ENCODE measurements around the gene CAPN13. TPM values are rescaled to one million over a fixed set of nuclear protein-coding genes. Genes with fewer than 3 reads are reported as not detected.

CAPN13 gene
- polyA plus RNA-seq (2011; rRNA removed): not detected in 2 replicates
- polyA minus RNA-seq (2011; rRNA and poly(A)+ RNA removed): not detected in 2 replicates

GRCh38 chr2:30807249-30807648 is at the start of gene CAPN13:
CAPN13 (minus strand) TSS chr2:30807446; CDS start chr2:30787325, 20,121 bp downstream.
- ChIA-PET CTCF (no interaction called here), POLR2A (no interaction called here)
- H3K4me3 ChIP-seq (ENCODE audit: low read depth, low read length): no peak within 1 kb of the TSS
- no peaks in the 10 kb centered on the region for H3K36me3 ChIP-seq (ENCODE audit: control insufficient read depth, insufficient read depth, low read length)
- H3K27me3 ChIP-seq (ENCODE audit: control insufficient read depth, insufficient read depth, low read length): no peaks in the 10 kb centered on the region; the same call in 1 of the 2 replicates
- no peak for TF ChIP-seq CTCF (IDR thresholded peaks at IDR 0.05; ENCODE audit: insufficient read depth, low read depth, low read length)
- no peak for DNase-seq (ENCODE audit: low read depth)

GRCh38 chr2:30847841-30848240 is 40.6 kb upstream of the CAPN13 start:
- ChIA-PET POLR2A (no interaction called here), CTCF (interaction anchor here (0.7 to 1.0 kb wide), 2 partner anchors 134 to 322 kb away, joined by 3 read pairs; no protein-coding TSS in a partner anchor)
- TF ChIP-seq CTCF (IDR thresholded peaks at IDR 0.05; ENCODE audit: insufficient read depth, low read depth, low read length): no peak
- no peaks in the 10 kb centered on the region for H3K36me3 ChIP-seq (ENCODE audit: control insufficient read depth, insufficient read depth, low read length)
- no peak overlapping the region for H3K4me3 ChIP-seq (ENCODE audit: low read depth, low read length)
- H3K27me3 ChIP-seq (ENCODE audit: control insufficient read depth, insufficient read depth, low read length): no peaks in the 10 kb centered on the region
- no peak for DNase-seq (ENCODE audit: low read depth)

- ChIA-PET POLR2A (no interaction called here), CTCF (interaction anchor here (1.0 kb wide), 1 partner anchor 133 kb away, joined by 3 read pairs; no protein-coding TSS in a partner anchor)
- H3K4me3 ChIP-seq (ENCODE audit: low read depth, low read length): no peak overlapping the region
- H3K27me3 ChIP-seq (ENCODE audit: control insufficient read depth, insufficient read depth, low read length): no peaks in the 10 kb centered on the region
- H3K36me3 ChIP-seq (ENCODE audit: control insufficient read depth, insufficient read depth, low read length): no peaks in the 10 kb centered on the region
- DNase-seq (ENCODE audit: low read depth): no peak
- TF ChIP-seq CTCF (IDR thresholded peaks at IDR 0.05; ENCODE audit: insufficient read depth, low read depth, low read length): no peak
Measured at GRCh38 chr2:30847329-30847728, 40.1 kb upstream of the CAPN13 start.

GRCh38 chr2:30828586-30828985 is 21.3 kb upstream of the CAPN13 start:
- no peak for DNase-seq (ENCODE audit: low read depth)
- no peak for TF ChIP-seq CTCF (IDR thresholded peaks at IDR 0.05; ENCODE audit: insufficient read depth, low read depth, low read length)
- no peaks in the 10 kb centered on the region for H3K36me3 ChIP-seq (ENCODE audit: control insufficient read depth, insufficient read depth, low read length)
- no peak overlapping the region for H3K4me3 ChIP-seq (ENCODE audit: low read depth, low read length)
- CTCF ChIA-PET: interaction anchor here (0.8 to 1.0 kb wide), 2 partner anchors 18 to 34 kb away, joined by 3 read pairs; no protein-coding TSS in a partner anchor
- POLR2A ChIA-PET: no interaction called here
- H3K27me3 ChIP-seq (ENCODE audit: control insufficient read depth, insufficient read depth, low read length): no peaks in the 10 kb centered on the region

- CTCF ChIA-PET: interaction anchor here (1.3 kb wide), 1 partner anchor 8 kb away, joined by 3 read pairs; no protein-coding TSS in a partner anchor
- Histone ChIP-seq H3K27me3 (ENCODE audit: control insufficient read depth, insufficient read depth, low read length) (no peaks in the 10 kb centered on the region), H3K4me3 (ENCODE audit: low read depth, low read length) (no peak overlapping the region), H3K36me3 (ENCODE audit: control insufficient read depth, insufficient read depth, low read length) (no peaks in the 10 kb centered on the region)
- POLR2A ChIA-PET: no interaction called here
- DNase-seq (ENCODE audit: low read depth): no peak
- no peak for TF ChIP-seq CTCF (IDR thresholded peaks at IDR 0.05; ENCODE audit: insufficient read depth, low read depth, low read length)
Measured at GRCh38 chr2:30826916-30827315, 19.7 kb upstream of the CAPN13 start.
